Peyer's patch (tissue), 4 donors: Measurements from ENCODE around the gene ZBTB46.

Experiments used
- POLR2A ChIP-seq, 2 donors: fragments of 450-650 bp; IDR thresholded peaks; one replicate each; pipeline ENCODE4 v1.5.1; 2017; ENCODE audit warnings: antibody characterized with exemption in 2 of 2, mild to moderate bottlenecking in 2 of 2, moderate library complexity in 2 of 2
- TF ChIP-seq, protein P1 (sequence below), 6 experiments: fragments of 450-650 bp in 4 of 6; fragments of 200-600 bp in 2 of 6; sonication (generic) in 1 of 6; IDR thresholded peaks; one replicate each; pipeline ENCODE4 v1.5.1; 2017 to 2019; ENCODE audit warnings: antibody characterized with exemption in 6 of 6, mild to moderate bottlenecking in 3 of 6, moderate library complexity in 1 of 6

DNA sequence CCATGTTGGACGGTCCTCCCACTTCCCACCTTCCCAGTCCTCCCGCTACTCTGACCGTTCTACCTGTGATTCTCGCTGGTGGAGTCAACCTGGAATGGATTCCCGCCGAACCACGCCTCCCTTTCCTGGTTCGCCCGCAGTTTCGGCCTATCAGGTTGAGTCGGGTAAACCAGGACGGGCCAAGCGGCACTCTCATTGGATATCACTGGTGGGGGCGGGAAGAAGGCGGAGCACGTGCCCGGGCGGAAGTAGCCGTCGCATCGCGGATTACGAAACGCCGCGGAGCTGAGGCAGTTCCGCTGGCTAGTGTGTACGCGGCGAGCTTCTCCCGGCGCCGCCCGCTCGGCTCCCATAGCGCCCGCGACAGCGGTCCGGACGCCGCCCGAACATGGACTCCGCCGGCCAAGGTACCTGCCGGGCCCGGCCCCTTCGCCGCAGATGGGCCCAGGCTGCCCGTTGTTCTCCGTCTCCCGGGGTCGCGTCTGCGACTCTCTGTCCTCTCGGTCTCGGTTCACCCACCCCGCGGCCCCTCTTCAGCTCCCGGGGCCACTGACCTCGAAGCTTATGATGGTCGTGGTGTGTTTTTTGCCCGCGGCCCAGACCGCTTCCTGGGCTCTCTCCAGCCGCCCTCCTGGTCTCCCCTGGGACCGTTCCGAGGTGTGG lies 34.0 kb upstream of the ZBTB46 start, which contains the start of gene TPD52L2:
- TF ChIP-seq, protein P1, sequence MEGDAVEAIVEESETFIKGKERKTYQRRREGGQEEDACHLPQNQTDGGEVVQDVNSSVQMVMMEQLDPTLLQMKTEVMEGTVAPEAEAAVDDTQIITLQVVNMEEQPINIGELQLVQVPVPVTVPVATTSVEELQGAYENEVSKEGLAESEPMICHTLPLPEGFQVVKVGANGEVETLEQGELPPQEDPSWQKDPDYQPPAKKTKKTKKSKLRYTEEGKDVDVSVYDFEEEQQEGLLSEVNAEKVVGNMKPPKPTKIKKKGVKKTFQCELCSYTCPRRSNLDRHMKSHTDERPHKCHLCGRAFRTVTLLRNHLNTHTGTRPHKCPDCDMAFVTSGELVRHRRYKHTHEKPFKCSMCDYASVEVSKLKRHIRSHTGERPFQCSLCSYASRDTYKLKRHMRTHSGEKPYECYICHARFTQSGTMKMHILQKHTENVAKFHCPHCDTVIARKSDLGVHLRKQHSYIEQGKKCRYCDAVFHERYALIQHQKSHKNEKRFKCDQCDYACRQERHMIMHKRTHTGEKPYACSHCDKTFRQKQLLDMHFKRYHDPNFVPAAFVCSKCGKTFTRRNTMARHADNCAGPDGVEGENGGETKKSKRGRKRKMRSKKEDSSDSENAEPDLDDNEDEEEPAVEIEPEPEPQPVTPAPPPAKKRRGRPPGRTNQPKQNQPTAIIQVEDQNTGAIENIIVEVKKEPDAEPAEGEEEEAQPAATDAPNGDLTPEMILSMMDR (IDR thresholded peaks at IDR 0.05), result no peak
- TF ChIP-seq POLR2A (IDR thresholded peaks at IDR 0.05), result peak; percentile 87 to 96
